OCI-LY1 (cell line): ENCODE results near the gene SCYGR3.

ENCODE experiments used
- H2AFZ ChIP-seq: fragments of 200-600 bp; sonication (generic), shearing (Covaris generic); 2 replicates; pipeline ENCODE4 v1.6.0; 2014; ENCODE audit warnings: antibody characterized with exemption, mild to moderate bottlenecking, low read length
- H3F3A ChIP-seq: fragments of 200-600 bp; sonication (generic), shearing (Covaris generic); 2 replicates; pipeline ENCODE4 v1.6.0; 2014; ENCODE audit warnings: mild to moderate bottlenecking, antibody characterized with exemption, low read length, moderate library complexity; ENCODE audit not compliant: insufficient read depth
- H3K27ac ChIP-seq: fragments of 200-600 bp; sonication (generic); 2 replicates; pipeline ENCODE4 v1.5.1; 2014; ENCODE audit warnings: low read length, mixed run types, mild to moderate bottlenecking, low read depth; ENCODE audit not compliant: poor library complexity, severe bottlenecking
- H3K27me3 ChIP-seq: fragments of 200-600 bp; sonication (generic); 2 replicates; pipeline ENCODE4 v1.6.0; 2014; ENCODE audit warnings: antibody characterized with exemption, mild to moderate bottlenecking, low read length, moderate library complexity; ENCODE audit not compliant: insufficient read depth
- H3K36me3 ChIP-seq: fragments of 200-600 bp; sonication (generic); 2 replicates; pipeline ENCODE4 v1.6.1; 2014; ENCODE audit warnings: mild to moderate bottlenecking, antibody characterized with exemption, low read length, moderate library complexity, mixed read lengths; ENCODE audit not compliant: insufficient read depth
- H3K4me1 ChIP-seq: fragments of 200-600 bp; sonication (generic); 2 replicates; pipeline ENCODE4 v1.5.1; 2014; ENCODE audit warnings: mild to moderate bottlenecking, low read length, moderate library complexity; ENCODE audit not compliant: insufficient read depth, severe bottlenecking
- H3K4me2 ChIP-seq: fragments of 200-600 bp; sonication (generic), shearing (Covaris generic); 2 replicates; pipeline ENCODE4 v1.6.1; 2014; ENCODE audit warnings: low read length
- H3K4me3 ChIP-seq: fragments of 200-600 bp; sonication (generic); 2 replicates; pipeline ENCODE4 v1.5.1; 2014; ENCODE audit warnings: low read length, low read depth, mild to moderate bottlenecking, mixed read lengths; ENCODE audit not compliant: poor library complexity, severe bottlenecking
- H3K79me2 ChIP-seq: fragments of 200-600 bp; shearing (Covaris generic); 2 replicates; pipeline ENCODE4 v1.6.1; 2016; ENCODE audit warnings: mixed run types, low read length, mixed read lengths; ENCODE audit not compliant: insufficient read depth
- H3K9ac ChIP-seq: fragments of 200-600 bp; sonication (generic), shearing (Covaris generic); 2 replicates; pipeline ENCODE4 v1.6.1; 2014; ENCODE audit warnings: mild to moderate bottlenecking, low read length, mixed read lengths
- H3K9me2 ChIP-seq: fragments of 200-600 bp; sonication (generic), shearing (Covaris generic); 2 replicates; pipeline ENCODE4 v1.6.1; 2014; ENCODE audit warnings: low read depth, mild to moderate bottlenecking, low read length, mixed read lengths
- H3K9me3 ChIP-seq: fragments of 200-600 bp; shearing (Covaris generic); 2 replicates; pipeline ENCODE4 v1.6.1; 2014; ENCODE audit warnings: low read length, mixed read lengths
- H4K20me1 ChIP-seq: fragments of 200-600 bp; sonication (generic), shearing (Covaris generic); 2 replicates; pipeline ENCODE4 v1.6.0; 2016; ENCODE audit warnings: mild to moderate bottlenecking, low read length; ENCODE audit not compliant: insufficient read depth
- CTCF ChIP-seq: fragments of 200-600 bp; sonication (generic), shearing (Covaris generic); IDR thresholded peaks from 2 replicates; pipeline ENCODE4 v1.5.1; 2017; ENCODE audit warnings: mild to moderate bottlenecking, antibody characterized with exemption, low read length, moderate library complexity, mixed read lengths
- EZH2 ChIP-seq: fragments of 200-600 bp; sonication (generic), shearing (Covaris generic); IDR thresholded peaks from 2 replicates; pipeline ENCODE4 v1.8.0; 2017; ENCODE audit warnings: borderline replicate concordance, mixed run types, mild to moderate bottlenecking, antibody characterized with exemption, low read length, moderate library complexity, mixed read lengths

SCYGR3 gene

GRCh38 chr2:227565080-227565479 lies 49.6 kb downstream of the SCYGR3 start:
- no peaks in the 10 kb centered on the region for H3K9me3 ChIP-seq
- TF ChIP-seq EZH2 (no peak), CTCF (no peak)
- H4K20me1 ChIP-seq, result no peaks in the 10 kb centered on the region
- H3F3A ChIP-seq, result no peaks in the 10 kb centered on the region
- H2AFZ ChIP-seq, result no peak overlapping the region
- H3K27me3 ChIP-seq, result no peaks in the 10 kb centered on the region
- no peak overlapping the region for H3K4me3 ChIP-seq
- H3K4me2 ChIP-seq, result no peak overlapping the region
- no peaks in the 10 kb centered on the region for H3K79me2 ChIP-seq
- H3K4me1 ChIP-seq, result no peaks in the 10 kb centered on the region
- no peaks in the 10 kb centered on the region for H3K36me3 ChIP-seq
- no peak overlapping the region for H3K27ac ChIP-seq
- H3K9ac ChIP-seq, result no peak overlapping the region
- H3K9me2 ChIP-seq, result no peaks in the 10 kb centered on the region
